ENCODE measurements around the gene IGFN1.

GRCh38 chr1:201173736-201174135, 16.9 kb upstream of the IGFN1 start:
- TF ChIP-seq CTCF (IDR thresholded peaks at IDR 0.05; ENCODE audit: low read depth, low read length, poor library complexity, severe bottlenecking) (no peak), EZH2phosphoT487 (IDR thresholded peaks at IDR 0.05; ENCODE audit: borderline replicate concordance, low read length) (no peak)
